SK-N-MC (cell line): ENCODE data around the gene VASN.

ENCODE experiments used
- DNase-seq: peaks from one replicate; pipeline ENCODE4 v3.0.0-alpha.2; 2011; ENCODE audit warnings: low read depth, low spot score
- H3K27ac ChIP-seq: fragments of 200-600 bp; sonication (generic); 2 replicates; pipeline ENCODE4 v1.5.1; 2016; ENCODE audit warnings: mixed run types
- H3K36me3 ChIP-seq: fragments of 200-600 bp; sonication (generic); 2 replicates; pipeline ENCODE4 v1.6.1; 2017; ENCODE audit warnings: antibody characterized with exemption, low read length, mixed read lengths; ENCODE audit not compliant: insufficient read depth
- H3K4me3 ChIP-seq: fragments of 200-600 bp; sonication (generic); 2 replicates; pipeline ENCODE4 v1.5.1; 2016
- H3K9ac ChIP-seq: fragments of 200-600 bp; sonication (generic); 2 replicates; pipeline ENCODE4 v1.8.0; 2017; ENCODE audit warnings: mixed run types, mixed read lengths; ENCODE audit not compliant: insufficient read length
- H3K9me3 ChIP-seq: fragments of 200-600 bp; sonication (generic); 2 replicates; pipeline ENCODE4 v1.6.1; 2017; ENCODE audit warnings: low read depth, mild to moderate bottlenecking, antibody characterized with exemption, low read length, moderate library complexity, mixed read lengths
- EZH2 ChIP-seq: fragments of 200-600 bp; sonication (generic); IDR thresholded peaks from one replicate; pipeline ENCODE4 v1.6.1; 2017; ENCODE audit warnings: antibody characterized with exemption
- FOXP2 ChIP-seq: optimal IDR thresholded peaks from 2 replicates; pipeline ENCODE3; 2011; ENCODE audit warnings: mild to moderate bottlenecking, moderate library complexity; ENCODE audit not compliant: insufficient read depth; ENCODE audit errors: extremely low read length, control extremely low read depth
- POLR2AphosphoS5 ChIP-seq: IDR thresholded peaks from 2 replicates; pipeline ENCODE4 v1.6.1; 2012; ENCODE audit warnings: mild to moderate bottlenecking, low read depth, low read length, borderline replicate concordance

The VASN gene

DNA sequence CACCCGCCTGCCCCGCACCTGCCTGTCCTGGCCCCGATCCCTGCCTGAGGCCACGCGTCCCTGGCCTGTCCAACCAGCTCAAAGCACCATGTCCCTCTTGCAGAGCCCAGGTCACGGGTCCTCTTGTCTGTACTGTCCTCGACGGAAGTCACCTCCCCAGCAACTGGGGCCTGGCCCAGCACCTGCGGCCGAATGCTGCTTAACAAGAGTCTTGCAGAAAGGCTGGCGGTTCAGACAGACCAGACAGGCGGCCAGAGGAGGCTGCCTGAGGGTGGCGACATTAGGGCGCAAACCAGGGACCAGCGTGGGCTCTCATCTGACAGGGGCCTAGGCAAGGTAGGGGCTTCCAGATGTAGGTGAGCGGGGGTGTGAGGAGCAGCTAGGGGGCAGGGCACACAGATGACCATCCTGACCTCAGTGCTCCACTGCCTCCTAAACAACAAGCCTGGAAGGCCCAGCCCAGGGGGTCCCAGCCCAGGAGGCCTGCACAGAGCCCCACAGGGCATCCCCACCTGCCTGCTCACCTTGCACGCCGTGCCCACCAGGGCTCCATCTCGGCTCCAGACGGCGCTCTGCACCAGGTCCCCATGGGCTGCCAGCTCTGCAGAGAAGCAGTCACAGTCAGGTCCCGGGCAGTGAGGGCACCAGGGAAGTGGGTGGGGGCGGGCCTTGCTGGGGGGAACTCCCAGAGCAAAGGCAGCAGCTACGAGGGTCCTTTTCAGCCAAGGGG is 33.5 kb downstream of the VASN start:
- TF ChIP-seq EZH2 (no peak), POLR2AphosphoS5 (no peak), FOXP2 (no peak)
- H3K9ac ChIP-seq, result no peak overlapping the region
- H3K4me3 ChIP-seq, result no peak overlapping the region
- H3K27ac ChIP-seq, result no peak overlapping the region
- no peaks in the 10 kb centered on the region for H3K36me3 ChIP-seq
- no peaks in the 10 kb centered on the region for H3K9me3 ChIP-seq
- no peak for DNase-seq

DNA sequence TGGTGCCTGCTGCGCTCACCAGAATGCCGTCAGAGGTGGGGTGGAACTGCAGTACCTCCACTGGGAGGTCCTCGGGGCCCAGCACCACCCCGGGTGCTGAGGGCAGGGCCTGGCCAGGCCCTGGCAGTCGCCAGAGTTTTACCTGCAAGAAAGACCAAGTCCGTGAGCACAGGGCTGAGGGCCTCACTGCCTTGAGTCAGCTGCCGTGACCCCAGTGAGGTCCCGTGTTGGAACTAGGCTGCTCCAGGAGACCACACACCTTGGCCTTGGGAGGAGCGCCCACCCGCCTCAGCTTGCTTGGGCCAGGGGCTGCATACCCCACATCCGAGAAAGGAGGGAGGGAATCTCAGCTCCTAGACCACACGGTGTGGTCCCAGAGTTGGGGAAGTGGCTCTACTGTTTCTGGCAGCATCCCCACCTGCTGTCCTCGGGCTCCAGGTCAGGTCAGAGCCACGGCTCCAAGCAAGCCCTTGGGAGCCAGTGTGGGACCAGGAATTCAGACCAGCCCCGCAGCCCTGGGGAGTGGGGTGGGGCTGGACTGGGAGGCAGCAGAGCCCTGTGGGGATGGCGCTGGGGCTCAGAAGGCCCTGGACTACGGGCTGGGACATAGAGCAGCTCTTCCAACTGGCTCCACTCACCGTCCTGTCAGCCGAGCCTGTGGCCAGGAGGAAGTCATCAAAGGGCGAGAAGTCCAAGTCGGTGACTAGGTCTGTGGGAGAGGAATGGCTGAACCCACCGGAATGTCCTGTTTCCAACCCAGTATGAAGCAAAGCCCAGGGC is 36.1 kb downstream of the VASN start:
- TF ChIP-seq EZH2 (no peak), POLR2AphosphoS5 (no peak)
- Histone ChIP-seq H3K9ac (no peak overlapping the region), H3K36me3 (no peaks in the 10 kb centered on the region), H3K27ac (no peak overlapping the region), H3K9me3 (no peaks in the 10 kb centered on the region), H3K4me3 (no peak overlapping the region)
- DNase-seq, result no peak

DNA sequence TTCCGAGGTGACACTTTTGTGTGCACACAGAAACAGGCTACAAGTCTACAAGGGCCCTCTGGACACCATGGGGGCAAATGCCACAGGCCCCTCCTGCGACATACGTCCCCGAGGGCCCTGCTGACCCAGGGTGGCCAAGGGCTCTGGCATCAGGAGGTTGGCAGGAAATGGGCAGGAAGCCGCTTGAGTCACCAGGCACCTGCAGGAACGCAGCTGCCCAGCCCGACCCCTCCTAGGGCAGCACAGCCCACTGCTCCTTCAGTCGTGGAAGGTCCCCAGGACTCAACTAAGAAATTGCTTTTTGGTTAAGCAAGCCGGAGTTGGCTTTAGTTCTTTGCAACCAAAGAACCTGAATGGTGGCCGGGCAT is 36.7 kb downstream of the VASN start:
- no peaks in the 10 kb centered on the region for H3K9me3 ChIP-seq
- H3K4me3 ChIP-seq, result no peak overlapping the region
- H3K9ac ChIP-seq, result no peak overlapping the region
- no peak overlapping the region for H3K27ac ChIP-seq
- DNase-seq, result no peak
- H3K36me3 ChIP-seq, result no peaks in the 10 kb centered on the region
- TF ChIP-seq POLR2AphosphoS5 (no peak), EZH2 (no peak), FOXP2 (no peak)

DNA sequence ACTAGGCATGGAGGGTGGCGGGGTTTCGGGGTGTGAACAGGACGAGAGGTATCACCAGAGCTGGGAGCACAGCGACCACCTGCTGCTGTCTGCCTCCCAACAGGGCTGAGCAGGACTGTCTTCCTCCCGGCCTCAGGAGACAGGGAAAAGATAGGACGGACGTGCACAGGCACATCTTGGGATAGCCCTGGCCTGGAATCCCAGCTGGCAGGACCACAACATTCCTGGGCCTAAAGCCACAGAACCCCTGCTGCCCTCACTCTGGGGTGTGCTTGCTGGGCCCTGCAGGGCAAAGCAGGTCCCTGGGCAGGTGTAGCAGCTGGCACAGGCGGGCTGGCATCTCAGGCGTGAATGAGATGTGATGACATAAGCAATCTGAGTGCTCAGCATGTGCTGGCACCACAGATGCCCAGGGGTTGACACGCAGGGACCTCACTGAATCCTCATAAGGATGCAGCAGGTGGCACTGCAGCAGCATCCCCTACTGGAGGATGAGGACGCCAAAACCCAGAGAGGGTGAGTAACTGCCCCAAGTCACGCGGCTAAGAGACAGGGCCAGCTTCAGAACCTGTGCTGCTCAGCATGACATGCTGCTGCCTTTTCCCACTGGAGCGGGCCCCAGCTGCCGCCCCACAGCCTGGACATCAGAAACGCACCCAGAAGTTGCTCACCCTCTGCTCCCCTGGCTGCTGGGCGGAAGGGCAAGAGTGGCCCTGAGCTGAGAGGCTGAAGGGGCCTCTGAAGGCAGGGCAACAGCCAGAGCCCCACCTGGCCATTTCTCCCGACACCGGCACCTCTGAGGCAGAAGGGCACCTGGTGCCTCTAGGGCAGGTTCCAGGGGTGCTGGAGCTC is 37.7 kb downstream of the VASN start:
- no peak for TF ChIP-seq FOXP2
- TF ChIP-seq EZH2, result no peak
- TF ChIP-seq POLR2AphosphoS5, result no peak
- H3K9me3 ChIP-seq, result no peaks in the 10 kb centered on the region
- no peaks in the 10 kb centered on the region for H3K36me3 ChIP-seq
- no peak overlapping the region for H3K4me3 ChIP-seq
- DNase-seq, result no peak
- H3K9ac ChIP-seq, result no peak overlapping the region
- H3K27ac ChIP-seq, result no peak overlapping the region

DNA sequence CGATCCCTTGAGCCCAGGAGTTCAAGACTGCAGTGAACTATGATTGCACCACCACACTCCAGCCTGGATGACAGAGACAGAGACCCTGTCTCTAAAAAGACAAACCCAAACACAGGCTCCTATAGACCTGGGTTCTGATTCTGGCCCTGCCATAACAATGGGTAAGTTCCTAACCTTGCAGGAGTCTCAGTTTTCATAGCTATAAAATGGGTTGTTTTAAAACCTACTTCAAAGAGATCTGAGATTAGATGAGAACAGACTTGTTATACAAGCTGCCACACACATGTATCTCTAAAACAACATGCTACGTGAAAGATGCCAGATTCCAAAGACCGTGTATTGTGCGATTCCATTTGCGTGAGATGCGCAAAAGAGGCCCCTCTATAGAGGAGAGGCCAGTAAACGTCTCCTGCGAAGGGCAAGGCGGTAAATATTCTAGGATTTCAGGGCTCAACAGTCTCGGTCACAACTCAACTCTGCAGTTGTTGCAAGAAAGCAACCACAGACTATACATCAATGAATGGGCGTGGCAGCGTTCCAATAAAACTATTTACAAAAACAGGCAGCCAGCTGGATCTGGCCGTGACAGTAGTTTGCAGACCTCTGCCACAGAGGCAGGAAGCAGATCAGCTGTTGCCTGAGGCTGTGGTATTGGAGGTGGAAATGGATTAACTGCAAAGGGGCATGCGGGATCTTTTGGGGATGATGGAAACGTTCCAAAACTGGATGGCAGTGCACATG is 38.9 kb downstream of the VASN start:
- Histone ChIP-seq H3K4me3 (no peak overlapping the region), H3K9ac (peak overlapping the region; percentile 9), H3K36me3 (no peaks in the 10 kb centered on the region), H3K9me3 (no peaks in the 10 kb centered on the region), H3K27ac (no peak overlapping the region)
- no peak for TF ChIP-seq EZH2
- no peak for TF ChIP-seq FOXP2
- no peak for TF ChIP-seq POLR2AphosphoS5
- DNase-seq, result no peak

- Histone ChIP-seq H3K27ac (no peak overlapping the region), H3K4me3 (no peak overlapping the region), H3K9ac (no peak overlapping the region), H3K9me3 (no peaks in the 10 kb centered on the region), H3K36me3 (no peaks in the 10 kb centered on the region)
- no peak for DNase-seq
- TF ChIP-seq POLR2AphosphoS5 (no peak), FOXP2 (no peak), EZH2 (no peak)
Observed at GRCh38 chr16:4411684-4412083, 40.0 kb downstream of the VASN start.

GRCh38 chr16:4412159-4412558 is 40.5 kb downstream of the VASN start:
- H3K9ac ChIP-seq, result no peak overlapping the region
- H3K27ac ChIP-seq, result no peak overlapping the region
- H3K9me3 ChIP-seq, result no peaks in the 10 kb centered on the region
- no peak overlapping the region for H3K4me3 ChIP-seq
- DNase-seq, result no peak
- H3K36me3 ChIP-seq, result no peaks in the 10 kb centered on the region
- TF ChIP-seq POLR2AphosphoS5 (no peak), EZH2 (no peak), FOXP2 (no peak)
